COLO668 (cell line): ENCODE results near the gene AGPAT3.
A peak's percentile ranks its signal among the peaks of the same experiment; 100 is the strongest.
"Not testable (repeated sequence)": the region's sequence is repeated elsewhere in the genome, so short reads cannot be mapped to it uniquely, and the experiment has no call there.

ENCODE experiments used
- DNase-seq: peaks from one replicate; lab custom pipeline; 2025; ENCODE audit not compliant: unreplicated experiment; lab: John Stamatoyannopoulos, UW

The AGPAT3 gene

DNA sequence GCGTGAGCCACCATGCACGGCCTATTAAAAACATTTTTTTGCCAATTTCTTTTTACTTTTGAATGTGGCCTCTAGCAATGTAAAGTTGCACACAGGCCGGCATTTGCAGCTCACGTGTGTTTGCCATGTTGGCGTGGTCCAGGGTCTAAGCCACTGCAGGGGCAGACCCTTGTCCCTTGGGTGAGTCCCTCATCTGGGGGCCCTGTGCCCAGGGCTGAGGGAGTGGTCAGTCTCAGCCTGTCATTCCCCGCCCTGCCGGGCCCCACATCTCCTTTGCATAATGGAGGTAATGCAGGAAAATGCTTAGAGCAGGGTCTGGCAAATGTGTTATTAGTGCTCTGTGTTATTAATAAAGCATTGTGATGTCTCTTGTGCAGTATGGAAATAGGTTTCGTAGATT lies 16.9 kb downstream of the AGPAT3 start:
- DNase-seq, result no peak

DNA sequence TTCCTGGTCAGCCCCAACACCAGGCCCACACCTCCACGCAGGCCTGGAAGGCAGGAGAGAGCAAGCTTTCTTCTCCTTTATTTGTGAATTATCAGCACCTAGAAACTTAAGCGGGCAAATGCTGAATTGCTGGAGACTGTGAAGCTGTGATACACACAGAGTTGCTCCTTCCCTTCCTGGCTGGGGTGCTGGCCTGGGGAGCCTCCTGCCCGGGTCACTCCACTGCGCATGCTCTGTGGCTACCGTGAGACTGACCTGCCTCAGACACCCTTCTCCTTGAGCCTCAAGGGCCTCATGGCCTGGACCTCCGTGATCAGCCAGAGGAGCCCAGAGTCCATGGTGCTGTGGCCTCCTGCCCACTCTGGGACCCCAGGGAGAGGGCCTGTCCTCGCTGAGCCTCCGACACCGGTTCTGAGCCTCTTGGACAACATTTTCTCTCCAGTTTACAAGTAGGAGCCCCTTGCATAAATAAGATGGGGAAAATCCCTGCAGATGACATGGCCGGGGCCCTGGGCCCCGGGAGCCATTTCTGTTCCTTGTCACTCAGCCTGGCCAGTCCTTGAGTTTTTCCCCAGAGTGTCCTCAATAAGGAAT lies 18.0 kb downstream of the AGPAT3 start:
- no peak for DNase-seq

DNA sequence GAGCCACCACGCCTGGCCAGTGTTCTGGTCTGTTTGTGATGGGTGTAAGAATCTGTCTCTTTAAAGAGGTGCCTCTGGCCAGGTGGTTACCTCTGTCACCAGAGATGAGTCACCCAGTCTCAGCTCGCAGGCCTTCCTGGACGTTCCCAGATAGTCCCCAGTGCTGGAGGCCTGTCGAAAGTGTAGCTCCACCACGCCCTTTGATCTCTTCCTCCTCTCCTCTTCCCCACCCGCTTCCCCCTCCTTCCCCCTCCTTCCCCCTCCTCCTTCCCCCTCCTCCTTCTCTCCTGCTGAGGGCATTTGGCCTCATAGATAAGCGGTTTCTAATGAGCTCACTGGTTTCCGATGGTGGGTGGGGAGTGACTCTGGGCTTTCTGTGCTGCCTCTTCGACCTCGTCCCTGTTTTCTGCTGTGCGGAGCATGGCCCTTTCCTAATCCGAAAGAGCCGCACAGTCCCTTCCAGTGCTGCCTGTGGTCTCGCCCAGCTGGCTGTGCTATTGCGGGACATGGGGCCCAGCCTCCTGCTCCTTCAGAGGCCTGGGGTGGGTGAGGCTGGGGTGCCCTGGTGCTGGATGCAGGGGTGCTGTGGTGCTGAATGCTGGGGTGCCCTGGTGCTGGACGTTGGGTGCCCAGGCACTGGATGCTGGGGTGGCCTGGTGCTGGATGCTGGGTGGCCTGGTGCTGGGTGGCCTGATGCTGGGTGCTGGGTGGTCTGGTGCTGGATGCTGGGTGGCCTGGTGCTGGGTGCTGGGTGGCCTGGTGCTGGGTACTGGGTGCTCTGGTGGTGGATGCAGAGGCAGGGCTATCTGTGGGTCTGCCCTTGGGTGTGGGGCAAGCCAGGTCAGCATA lies 19.2 kb downstream of the AGPAT3 start:
- peak; percentile 84 for DNase-seq

DNA sequence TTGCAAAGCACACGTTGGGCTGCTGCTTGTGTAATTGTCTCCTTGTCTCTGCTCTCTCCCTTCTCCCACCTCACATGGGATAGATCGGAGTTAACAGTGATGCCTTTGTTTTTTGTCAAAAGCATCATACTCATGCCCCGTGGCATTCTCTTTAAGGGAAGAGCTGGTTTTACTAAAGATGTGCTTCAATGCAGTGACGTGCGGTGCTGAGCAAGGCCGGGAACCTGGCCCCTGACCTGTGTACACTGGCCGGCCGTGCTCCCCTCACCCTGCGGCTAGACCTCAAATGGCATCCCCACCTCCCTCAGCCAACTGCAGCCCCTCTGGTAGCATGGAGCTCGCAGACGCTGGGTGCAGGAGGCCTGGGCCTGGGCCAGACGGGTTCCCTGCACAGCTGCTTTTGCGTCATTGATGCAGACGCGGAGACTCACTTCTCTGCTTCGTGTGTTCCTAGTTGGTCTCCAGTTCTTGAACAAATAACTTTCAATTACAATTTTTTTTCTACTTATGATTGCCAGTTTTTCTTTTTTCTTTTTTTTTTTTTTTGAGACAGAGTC lies 19.9 kb downstream of the AGPAT3 start:
- DNase-seq, result no peak

DNA sequence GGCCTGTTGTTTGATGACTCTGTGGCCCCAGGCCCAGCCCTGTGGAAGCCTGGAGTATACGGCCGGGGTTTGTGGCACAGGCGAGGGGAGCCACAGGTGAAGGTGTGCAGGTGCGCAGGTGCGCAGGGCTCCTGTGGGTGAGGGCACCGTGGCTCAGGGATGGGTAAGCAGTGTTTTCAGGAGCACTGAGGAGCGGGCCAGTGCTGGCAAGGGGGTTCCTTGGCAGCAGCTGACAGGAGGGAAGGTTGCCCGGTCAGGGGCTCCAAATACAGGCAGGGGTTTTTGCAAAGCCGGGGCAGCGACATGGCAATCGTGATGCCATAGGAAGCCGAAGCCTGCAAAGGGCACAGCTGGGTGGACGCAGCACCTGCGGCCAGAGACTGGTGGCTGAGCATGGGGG lies 20.7 kb downstream of the AGPAT3 start:
- no peak for DNase-seq

DNA sequence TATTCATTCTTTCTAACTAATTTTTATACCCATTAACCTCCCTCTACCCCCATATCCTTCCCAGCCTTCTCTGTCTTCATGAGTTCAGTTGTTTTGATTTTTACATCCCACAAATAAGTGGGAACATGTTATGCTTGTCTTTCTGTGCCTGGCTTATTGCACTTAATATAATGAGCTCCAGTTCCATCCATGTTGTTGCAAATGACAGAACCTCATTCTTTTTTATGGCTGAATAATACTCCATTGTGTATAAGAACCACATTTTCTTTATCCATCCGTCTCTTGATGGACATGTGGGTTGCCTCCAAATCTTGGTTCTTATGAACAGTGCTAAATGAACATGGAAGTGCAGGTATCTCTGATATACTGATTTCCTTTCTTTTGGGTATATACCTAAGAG lies 21.5 kb downstream of the AGPAT3 start:
- no peak for DNase-seq

DNA sequence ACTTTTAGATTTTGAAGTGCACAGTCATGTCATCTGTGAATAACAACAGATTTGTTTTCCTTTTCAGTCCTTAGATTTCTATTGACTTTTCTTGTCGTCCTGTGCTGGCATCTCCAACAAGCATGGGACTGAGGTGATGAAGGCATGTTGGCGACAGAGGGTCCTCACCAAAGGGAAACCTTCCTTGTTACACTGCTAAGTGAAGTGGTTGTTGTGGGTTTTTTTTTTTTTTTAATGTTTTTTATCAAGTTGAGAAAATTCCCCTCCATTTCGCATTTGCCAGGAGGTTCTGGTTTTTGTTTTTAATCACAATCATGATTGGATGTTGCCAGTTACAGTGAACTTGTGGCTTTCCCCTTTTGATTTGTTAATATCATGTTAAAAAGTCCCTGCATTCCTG lies 24.0 kb downstream of the AGPAT3 start:
- DNase-seq, result no peak

DNA sequence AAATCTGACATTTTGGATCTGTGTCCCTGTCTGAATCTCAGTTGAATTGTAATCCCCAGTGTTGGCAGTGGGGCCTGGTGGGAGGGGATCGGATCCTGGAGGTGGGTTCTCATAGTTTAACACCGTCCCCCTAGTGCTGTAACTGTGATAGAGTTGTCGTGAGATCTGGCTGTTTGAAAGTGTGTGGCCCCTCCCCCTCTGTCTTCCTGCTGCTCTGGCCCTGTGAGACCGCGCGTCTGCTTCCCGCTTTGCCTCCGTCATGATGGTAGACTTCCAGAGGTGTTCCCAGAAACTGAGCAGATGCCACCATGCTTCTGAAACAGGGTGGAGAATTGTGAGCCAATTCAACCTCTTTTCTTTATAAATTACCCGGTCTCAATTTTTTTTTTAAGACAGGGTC lies 25.0 kb downstream of the AGPAT3 start:
- DNase-seq, result no peak

DNA sequence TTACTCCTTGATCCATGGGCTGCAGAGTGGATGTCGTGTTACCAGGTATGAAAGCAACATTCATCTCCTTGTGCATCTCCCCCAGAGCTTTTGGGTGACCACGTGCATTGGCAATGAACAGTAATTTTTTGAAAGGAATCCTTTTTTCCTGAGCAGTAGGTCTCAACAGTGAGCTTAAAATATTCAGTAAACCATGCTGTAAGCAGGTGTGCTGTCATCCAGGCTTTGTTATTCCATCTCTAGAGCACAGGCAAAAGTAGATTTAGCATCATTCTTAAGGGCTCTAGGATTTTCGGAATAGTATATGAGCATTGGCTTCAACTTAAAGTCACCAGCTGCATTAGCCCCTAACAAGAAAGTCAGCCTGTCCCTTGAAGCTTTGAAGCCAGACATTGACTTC lies 27.3 kb downstream of the AGPAT3 start:
- DNase-seq, result no peak

DNA sequence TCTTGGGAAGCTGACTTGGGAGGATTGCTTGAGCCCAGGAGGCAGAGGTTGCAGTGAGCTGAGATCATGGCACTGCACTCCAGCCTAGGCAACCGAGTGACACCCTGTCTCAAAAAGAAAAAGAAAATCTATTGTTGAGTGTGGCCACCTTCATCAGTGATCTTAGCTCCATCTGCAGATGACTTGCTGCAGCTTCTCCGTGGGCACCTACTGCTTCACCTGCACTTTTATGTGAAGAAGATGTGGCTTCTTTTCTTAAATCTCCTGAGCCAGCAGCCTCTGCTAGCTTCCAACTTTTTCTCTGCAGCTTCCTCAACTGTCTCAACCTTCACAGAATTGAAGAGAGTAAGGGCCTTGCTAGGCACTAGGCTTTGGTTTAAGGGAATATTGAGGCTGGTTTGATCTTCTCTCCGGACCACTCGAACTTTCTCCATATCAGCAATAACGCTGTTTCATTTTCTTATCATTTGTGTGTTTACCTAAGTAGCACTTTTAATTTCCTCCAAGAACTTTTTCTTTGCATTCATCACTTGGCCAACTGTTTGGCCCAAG lies 28.0 kb downstream of the AGPAT3 start:
- DNase-seq, result no peak

DNA sequence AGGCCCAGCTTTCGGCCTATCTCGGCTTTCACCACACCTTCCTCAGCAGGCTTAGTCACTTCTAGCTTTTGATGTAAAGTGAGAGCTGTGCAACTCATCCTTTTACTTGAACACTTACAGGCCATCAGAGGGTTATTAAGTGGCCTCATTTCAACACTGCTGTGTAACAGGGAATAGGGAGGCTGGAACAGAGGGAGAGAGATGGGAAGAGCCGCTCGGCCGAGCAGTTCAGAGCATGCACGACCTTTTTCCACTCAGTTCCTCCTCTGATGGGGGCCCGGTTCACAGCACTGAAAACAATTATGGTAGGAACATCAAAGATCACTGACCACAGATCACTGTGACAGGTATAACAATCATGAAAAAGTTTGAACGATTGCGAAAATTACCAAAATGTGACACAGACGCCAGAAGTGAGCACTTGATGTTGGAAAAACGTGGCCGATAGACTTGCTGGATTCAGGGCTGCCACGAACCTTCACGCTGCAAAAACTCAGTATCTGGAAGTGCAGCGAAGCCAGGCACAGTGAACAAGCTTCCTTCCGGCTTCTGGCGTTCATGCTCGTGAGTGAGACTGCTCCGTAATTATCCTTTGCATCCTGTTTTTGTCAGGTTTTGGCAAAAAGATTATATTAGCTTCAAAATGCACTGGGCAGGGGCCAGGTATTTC lies 28.6 kb downstream of the AGPAT3 start:
- no peak for DNase-seq

DNA sequence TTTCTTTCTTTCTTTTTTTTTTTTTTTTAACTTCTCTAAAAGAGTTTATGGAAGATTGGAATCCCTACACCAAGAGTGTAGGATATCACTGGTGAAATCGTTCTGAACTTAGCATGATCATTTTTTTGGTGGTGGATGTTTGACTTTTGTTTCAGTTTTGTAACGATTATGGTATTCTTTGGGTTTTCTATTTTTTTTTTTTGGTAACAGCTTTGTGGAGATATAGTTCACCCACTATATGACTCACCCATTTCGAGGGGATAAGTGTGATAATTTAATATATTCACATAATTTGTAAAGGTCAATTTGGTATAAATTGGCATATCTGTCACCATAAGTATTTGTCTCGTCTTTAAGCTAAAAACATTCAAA lies 29.2 kb downstream of the AGPAT3 start:
- no peak for DNase-seq

DNA sequence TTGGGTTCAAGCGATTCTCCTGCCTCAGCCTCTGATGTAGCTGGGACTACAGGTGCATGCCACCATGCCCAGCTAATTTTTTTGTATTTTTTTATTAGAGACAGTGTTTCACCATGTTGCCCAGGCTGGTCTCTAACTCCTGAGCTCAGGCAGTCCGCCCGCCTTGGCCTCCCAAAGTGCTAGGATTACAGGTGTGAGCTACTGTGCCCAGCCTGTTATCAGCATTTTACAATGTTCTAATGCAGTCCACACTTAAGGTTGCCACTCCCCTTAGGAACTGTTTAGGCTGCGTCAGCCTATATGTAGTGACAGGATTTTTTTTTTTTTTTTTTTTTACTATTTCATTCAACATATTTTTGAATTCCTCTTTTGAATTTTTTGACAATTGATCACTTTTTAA lies 30.2 kb downstream of the AGPAT3 start:
- DNase-seq, result no peak

DNA sequence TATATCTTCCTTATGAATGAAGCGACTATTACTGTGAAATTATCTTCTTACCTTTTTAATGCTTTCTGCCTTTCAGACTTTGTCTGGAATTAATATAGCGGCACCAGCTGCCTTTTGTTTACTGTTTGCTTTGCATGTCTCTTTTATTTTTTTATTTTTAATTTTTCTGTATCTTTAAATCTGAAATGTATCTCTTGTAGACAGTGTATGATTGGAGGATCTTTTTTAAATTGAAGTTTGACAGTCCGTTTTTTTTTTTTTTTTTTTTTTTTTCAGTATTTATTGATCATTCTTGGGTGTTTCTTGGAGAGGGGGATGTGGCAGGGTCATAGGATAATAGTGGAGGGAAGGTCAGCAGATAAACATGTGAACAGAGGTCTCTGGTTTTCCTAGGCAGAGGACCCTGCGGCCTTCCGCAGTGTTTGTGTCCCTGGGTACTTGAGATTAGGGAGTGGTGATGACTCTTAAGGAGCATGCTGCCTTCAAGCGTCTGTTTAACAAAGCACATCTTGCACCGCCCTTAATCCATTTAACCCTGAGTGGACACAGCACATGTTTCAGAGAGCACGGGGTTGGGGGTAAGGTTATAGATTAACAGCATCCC lies 31.8 kb downstream of the AGPAT3 start:
- not testable (repeated sequence) for DNase-seq

DNA sequence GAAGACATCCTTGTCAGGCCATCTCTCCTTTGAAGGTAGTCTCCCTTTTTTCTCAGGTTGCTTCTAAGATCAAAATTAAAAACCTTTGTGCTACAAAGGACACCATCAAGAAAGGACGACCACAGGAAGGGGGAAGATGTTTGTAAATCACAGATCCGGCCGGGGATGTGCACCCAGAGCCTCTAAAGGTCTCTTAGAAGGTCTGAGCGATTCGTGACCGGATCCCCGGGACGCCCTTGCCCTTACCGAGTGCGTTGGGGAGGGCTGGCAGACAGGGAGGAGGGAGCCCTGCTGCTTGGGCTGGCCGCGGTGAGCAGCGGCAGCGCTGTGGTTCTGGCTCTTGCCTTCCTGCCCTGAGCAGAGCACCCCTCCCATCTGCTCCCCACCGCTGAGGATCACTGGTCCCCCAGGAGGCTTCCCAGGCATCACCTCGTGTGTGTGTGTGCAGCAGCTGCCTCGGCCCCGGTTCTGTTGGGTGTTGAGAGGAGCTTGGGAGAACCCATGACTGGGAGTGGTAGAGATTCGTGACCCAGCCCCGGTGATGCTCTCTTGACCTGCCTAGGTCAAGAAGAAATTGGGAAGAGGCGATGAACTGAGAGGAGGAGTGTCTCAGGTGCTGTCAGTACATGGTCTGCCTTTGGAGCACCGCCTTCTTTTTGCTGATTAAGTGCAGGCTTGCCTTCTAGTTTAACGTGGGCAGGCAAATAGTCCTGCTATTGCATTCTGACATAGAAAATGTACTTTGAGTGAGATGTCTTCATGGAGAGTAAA lies 34.5 kb downstream of the AGPAT3 start:
- DNase-seq, result no peak

DNA sequence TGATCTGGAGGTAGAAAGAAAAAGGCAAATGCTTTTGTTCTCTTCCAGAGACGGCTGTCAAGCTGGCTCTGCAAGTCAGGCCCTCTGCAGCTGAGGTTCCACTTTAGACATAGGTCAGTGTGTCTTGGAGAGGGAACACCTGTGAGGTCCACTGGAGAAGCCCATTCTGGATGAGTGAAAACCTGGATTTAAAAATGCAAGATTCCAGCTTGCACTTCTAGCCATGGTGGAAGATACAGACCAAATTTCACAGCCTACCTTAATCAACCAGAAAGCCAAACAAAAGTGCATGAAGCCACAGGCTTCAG lies 35.0 kb downstream of the AGPAT3 start:
- no peak for DNase-seq

DNA sequence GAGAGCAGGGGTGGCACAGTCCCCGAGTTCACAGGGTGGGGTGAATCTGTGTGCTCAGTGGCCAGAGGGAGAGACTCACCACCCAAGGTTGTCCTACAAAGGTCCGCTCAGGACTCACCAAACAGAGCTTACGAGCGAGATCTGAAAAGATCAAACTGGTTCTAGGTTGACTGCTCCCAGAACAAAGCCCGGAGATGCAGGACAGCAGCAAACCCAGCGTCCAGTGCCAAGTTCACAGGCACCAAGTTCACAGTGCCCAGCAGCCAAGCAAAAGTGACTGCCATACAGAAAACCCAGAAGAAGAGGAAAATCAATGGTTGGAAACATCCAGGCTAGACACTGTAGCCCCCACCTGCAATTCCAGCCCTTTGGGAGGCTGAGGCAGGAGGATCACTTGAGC lies 35.7 kb downstream of the AGPAT3 start:
- DNase-seq, result no peak

DNA sequence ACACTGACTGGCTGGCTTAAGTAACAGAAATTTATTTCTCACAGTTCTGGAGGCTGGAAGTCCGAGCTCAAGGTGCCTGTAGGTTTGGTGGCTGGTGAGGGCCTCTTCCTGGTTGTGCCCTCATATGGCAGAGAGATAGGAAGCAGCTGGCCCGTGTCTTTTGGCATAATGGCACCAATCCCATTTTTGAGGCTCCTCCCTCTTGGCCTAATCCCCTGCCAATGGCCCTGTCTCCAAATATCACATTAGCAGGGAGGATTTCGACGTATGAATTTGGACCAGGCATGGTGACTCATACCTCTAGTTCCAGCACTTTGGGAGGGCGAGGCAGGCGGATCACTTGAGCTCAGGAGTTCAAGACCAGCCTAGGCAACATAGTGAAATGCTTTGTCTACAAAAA lies 37.4 kb downstream of the AGPAT3 start:
- DNase-seq, result no peak

DNA sequence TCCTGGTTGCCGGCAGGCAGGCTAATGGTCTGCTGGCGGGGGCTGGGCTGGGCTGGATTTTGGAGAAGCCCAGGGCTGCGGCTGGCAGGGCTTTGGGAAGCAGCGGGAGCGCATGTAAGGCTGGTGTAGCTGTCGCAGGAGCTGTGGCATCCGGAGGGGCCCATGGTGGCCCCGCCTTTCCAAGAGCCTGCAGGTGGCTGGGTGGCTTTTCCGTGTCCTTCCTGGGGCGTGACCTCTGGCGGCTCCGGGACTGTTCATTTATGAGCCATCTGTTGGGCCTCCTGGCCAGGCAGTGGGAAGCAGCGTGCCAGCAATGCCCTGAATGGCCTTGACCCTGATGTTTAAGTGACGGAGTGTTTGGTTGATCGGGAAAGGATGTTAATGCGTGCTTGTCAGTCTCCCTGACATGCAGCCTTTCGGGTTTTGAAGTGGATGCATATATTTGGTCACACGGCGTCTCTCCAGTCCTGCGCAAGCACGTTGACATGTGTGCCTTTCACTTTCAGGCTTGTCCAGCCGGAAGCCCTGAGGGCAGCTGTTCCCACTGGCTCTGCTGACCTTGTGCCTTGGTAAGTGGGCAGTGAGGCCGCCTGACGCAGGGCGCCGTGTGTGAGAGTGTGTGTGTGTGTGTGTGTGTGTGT lies 38.5 kb downstream of the AGPAT3 start:
- peak; percentile 55 for DNase-seq

DNA sequence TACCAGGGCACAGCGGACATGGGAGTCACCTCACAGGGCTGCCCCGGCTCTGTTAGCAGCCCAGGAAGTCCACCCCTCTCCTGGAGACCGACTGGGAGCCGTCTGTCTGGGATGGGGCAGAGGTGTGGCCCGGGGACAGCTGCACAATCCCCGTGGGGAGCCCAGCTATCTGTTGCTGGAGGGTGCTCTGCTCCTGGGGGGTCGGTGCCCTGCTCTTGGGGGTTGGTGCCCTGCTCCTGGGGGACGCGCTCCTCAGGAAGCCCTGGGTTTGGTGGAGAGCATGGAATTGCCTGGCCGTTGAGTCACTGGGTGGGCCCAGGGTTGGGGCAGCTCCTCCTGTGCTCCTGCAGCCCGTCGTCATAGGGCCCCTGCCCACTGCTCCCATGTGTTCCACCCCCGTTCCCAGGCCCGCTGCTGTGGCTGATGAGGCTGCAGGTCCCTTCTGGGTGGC lies 39.3 kb downstream of the AGPAT3 start:
- DNase-seq, result no peak
